GM18498 (cell line): ENCODE measurements around the gene HLA-DRA.

Experiments used
- ATAC-seq: cut with Tn5 transposase; IDR thresholded peaks from one replicate; pipeline ENCODE4 v1.9.1; 2021; ENCODE audit warnings: mild to moderate bottlenecking, moderate library complexity; ENCODE audit not compliant: unreplicated experiment

HLA-DRA gene

DNA sequence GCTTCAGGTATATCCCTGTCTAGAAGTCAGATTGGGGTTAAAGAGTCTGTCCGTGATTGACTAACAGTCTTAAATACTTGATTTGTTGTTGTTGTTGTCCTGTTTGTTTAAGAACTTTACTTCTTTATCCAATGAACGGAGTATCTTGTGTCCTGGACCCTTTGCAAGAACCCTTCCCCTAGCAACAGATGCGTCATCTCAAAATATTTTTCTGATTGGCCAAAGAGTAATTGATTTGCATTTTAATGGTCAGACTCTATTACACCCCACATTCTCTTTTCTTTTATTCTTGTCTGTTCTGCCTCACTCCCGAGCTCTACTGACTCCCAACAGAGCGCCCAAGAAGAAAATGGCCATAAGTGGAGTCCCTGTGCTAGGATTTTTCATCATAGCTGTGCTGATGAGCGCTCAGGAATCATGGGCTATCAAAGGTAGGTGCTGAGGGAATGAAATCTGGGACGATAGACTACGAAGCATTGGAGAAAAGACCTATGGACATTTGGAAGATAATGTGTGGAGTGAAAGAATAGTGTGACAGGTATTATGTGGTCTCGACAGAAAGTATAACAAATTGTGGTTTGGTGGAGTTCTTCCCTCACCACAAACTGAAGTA lies at the start of gene HLA-DRA:
Gene HLA-DRA (plus strand): TSS at position 286 of the 613 bp plus-strand sequence. CDS start 64 bp downstream, at position 350.
- peak; percentile 70 for ATAC-seq

DNA sequence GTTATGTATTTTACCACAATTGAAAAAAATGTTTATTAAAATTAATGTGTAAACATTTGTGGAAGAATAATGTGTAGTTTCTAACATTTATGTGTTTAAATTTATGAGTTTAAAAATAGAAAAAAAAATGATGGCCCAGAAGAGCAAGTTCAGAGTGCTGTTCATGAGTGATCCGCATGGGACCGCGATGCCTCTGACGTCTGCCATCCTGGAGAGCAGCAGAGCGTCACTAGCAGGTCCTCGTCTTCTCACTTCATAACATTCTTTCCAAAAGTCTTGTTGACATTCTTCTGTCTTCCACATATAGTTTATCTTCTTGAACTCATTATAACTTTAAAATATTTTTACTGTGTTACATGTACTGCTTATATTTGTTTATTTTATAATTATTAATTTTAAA lies 48.2 kb upstream of the HLA-DRA start:
- no peak for ATAC-seq

- no peak for ATAC-seq
Measured at GRCh38 chr6:32393665-32394420, 45.8 kb upstream of the HLA-DRA start.

- ATAC-seq = no peak
Measured at GRCh38 chr6:32396028-32396427, 43.7 kb upstream of the HLA-DRA start.

DNA sequence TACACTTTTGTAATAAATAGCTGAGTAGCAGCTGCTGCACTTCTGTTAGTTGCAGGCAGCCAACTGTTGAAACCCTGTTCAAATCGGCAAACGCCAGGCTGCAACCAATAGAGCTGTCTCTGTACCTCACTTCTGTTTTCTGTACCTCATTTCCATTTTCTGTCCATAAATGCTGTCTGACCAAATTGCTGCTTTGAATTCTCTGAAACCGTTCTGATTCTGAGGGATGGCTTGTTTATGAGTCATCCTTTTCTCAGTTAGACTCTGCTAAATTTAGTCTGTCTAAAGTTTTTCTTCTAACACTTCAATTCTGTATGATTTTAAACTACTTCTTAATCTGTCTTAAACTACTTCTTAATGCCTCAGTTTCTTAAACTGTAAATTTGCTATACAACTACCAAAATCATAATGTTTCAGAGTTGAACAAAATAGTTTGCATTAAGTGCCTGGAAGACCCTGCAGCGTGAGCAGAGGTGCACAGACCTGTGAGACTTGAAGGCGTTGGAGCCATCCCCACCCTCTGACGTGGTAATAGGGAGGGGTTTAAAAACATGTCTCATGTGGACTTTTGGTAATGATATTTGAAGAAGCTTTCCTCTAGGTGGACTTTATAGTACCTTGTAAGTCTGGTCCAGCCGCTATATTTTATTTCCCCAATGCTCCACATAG lies 42.3 kb upstream of the HLA-DRA start:
- ATAC-seq = peak; percentile 85

- ATAC-seq = no peak
Measured at GRCh38 chr6:32401284-32401963, 38.3 kb upstream of the HLA-DRA start.

DNA sequence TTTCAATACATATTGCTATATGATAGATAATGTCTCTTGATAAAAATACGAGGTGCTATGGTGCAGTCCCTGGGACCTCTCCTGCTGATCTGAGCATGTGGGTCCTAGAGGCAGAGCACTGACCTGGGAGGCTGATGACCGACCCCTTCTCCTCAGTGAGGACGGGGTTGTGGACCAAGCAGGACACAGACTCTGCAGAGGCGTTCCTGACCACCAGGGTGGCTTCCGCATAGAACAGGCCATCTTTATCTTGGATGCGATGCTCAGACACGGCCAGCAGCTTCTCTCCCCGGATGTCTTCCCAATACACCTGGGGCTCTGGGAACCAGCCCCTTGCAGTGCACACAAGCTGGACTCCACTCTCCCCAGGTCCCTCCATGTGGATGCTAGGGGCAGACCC lies 36.9 kb upstream of the HLA-DRA start:
- no peak for ATAC-seq

GRCh38 chr6:32405656-32406055 lies 34.0 kb upstream of the HLA-DRA start:
- no peak for ATAC-seq

DNA sequence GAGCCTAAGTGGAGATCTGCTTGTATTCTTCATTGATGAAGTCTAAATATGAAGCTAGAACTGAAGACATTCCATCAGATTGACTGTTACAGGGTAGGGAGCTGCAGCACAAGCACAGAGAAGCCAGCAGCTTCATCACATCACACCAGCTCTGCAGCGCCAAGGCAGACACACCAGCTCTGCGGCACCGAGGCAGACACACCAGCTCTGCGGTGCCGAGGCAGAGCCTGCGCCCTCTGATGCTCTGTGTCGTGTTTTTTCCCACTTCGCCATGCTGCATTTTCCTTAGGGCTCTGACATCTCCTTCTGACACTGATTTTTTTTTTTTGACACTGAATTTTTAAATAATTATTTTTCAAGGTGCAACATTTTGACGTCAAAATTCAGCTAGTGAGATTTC lies 33.5 kb upstream of the HLA-DRA start:
- no peak for ATAC-seq

- ATAC-seq = no peak
Measured at GRCh38 chr6:32406857-32407256, 32.8 kb upstream of the HLA-DRA start, which contains the start of gene BTNL2. TSS of gene BTNL2 (minus strand) at chr6:32407181. CDS start at chr6:32407123, 58 bp downstream.

GRCh38 chr6:32410906-32411305 lies 28.8 kb upstream of the HLA-DRA start:
- no peak for ATAC-seq

GRCh38 chr6:32411566-32412327 lies 27.9 kb upstream of the HLA-DRA start:
- ATAC-seq = no peak

DNA sequence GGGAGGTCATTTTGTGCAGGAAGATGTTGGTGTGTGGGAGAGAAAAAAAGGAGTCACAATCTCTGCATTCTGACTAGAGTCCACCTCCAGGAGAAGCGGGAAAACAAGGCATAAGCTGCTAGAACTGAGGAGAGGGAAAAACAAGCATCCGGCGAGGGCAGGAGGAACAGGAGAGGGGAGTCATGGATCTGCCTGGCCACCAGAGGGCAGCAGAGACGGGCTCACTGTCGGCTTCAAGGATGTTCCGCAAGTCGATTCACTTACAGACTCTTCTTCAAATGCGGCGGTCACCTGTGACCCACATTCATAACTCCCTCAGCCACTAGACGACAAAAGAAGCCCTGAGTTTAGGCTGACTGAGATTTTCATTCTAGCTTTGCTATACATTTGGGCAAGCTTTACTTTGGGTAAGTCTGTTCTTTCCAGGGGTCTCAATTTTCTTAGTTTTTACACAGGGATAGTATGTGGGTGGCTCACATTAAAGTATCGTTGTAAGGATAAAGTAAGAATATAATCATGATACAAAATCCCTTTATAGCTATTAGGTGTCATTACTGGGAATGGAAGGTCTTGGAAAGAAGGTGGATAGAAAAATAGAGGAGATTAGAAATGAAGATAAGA lies 26.1 kb upstream of the HLA-DRA start:
- peak; percentile 61 for ATAC-seq

DNA sequence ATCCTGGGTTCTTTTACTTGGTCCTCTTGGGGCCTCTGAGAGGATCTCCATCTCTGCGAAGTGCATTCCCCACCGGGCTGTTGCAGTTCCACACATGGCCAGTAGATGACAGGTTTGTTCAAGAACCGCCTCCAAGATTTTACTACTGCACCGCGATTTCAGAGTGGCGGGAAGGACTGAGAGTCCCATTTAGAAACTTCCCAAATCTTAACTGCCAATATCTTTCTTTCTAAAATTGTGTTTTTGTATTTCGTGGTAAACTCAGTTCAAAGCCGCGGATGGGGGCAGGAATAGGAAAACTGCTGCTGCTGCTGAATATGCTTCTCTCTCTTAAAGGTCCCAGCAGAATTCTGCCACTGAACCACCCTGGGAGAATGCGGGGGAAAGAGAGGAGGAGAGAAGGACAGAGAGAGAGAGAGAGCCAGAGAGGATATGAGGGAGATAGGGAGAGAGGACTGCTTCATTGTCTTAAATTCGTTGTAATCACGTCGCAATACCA lies 24.1 kb upstream of the HLA-DRA start:
- no peak for ATAC-seq

GRCh38 chr6:32416036-32416435 lies 23.7 kb upstream of the HLA-DRA start:
- no peak for ATAC-seq

DNA sequence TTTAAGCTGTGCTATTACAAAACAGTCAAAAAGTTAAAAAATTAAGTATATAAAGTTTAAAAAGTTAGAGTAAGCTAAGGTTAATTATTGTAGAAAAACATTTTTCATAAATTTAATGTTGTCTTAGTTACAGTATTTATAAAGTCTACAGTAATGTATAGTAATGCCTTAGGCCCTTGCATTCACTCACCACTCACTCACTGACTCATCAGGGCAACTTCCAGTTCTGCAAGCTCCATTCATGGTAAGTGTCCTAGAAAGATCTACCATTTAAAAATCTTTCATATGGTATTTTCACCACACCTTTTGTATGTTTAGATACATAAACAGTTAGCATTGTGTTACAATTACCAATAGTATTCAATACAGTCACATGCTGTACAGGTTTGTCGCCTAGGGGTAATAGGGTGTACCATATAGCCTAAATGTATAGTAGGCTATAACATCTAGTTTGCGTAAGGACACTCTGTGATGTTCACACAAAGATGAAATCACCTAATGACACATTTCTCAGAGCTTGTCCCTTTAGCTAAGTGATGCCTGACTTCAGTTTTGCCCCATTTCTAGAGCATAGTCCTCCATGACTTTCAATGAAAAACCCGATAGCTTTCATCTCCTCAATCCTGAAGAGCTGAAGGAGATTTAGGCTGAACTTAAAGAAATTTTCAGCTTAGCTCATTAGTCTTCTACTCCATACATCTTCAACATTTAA lies 14.9 kb upstream of the HLA-DRA start:
- ATAC-seq = no peak

DNA sequence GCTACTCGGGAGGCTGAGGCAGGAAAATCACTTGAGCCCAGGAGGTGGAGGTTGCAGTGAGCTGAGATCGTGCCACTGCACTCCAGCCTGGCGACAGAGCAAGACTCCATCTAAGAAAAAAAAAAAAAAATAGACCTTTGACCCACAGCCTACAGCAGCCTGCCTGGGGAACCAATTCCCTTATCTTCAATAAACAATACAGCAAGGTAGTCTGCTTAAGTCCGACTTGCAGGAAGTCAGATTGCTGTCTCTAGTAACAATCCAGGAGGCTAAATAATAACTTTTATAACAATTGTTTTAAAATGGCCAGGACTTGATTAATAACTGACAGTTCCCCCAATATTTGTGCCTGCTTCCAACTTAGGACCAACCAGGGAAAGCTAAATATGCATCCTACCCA lies 13.3 kb upstream of the HLA-DRA start:
- ATAC-seq = no peak

- no peak for ATAC-seq
Measured at GRCh38 chr6:32427218-32427617, 12.5 kb upstream of the HLA-DRA start.

DNA sequence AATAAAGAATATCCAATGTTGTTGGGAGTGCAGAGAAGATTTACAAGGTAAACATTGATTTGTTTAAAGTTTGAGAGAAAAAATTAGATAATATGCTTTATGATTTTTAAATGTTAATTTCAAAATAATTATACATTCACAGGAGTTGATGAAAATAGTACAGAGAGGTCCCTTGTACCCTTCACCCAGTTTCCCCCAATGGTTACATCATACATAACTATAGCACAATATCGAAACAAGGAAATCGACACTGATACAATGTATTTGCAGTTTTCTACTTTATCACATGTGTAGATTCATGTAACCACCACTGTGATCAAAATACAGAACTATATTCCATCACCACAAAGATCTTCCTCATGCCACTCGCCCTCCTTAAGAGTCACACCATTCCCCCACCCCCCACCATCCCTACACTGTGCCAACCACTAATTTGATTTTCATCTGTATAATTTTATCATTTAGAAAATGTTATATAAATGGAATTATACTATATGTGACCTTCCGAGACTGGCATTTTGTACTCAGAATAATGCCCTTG lies 11.7 kb upstream of the HLA-DRA start:
- ATAC-seq = no peak
